Adrenal gland (tissue), 5 donors: ENCODE results near the gene ATP5PB.

Source experiments
- POLR2A ChIP-seq, 2 donors: fragments of 450-650 bp; IDR thresholded peaks; one replicate each; pipeline ENCODE4 v1.6.1; 2017; ENCODE audit warnings: antibody characterized with exemption in 2 of 2, mild to moderate bottlenecking in 2 of 2, moderate library complexity in 1 of 2
- TF ChIP-seq, protein P1 (sequence below), 6 experiments: fragments of 450-650 bp in 4 of 6; fragments of 200-600 bp in 2 of 6; sonication (generic) in 1 of 6; IDR thresholded peaks; 1 replicate in 5 of 6; 2 replicates in 1 of 6; pipeline versions ENCODE4 v1.5.1 to v1.8.0; 2016 to 2021; ENCODE audit warnings: antibody characterized with exemption in 6 of 6, mild to moderate bottlenecking in 2 of 6, moderate library complexity in 1 of 6
- donor health status: DM: no; HTN: no; CAD: no.

DNA sequence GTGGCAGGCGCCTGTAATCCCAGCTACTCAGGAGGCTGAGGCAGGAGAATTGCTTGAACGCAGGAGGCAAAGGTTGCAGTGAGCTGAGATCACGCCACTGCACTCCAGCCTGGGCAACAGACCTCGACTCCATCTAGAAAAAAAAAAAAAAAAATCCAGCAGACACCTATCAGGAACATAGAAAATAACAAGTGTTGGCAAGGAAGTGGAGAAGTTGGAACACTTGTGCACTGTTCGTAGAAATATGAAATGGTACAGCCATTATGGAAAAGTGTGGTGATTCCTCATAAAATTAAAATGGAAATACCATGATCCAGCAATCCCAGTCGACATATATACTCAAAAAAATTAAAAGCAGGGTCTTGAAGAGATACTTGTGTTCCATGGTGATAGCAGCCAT, 12.5 kb downstream of the ATP5PB start:
- TF ChIP-seq, protein P1, sequence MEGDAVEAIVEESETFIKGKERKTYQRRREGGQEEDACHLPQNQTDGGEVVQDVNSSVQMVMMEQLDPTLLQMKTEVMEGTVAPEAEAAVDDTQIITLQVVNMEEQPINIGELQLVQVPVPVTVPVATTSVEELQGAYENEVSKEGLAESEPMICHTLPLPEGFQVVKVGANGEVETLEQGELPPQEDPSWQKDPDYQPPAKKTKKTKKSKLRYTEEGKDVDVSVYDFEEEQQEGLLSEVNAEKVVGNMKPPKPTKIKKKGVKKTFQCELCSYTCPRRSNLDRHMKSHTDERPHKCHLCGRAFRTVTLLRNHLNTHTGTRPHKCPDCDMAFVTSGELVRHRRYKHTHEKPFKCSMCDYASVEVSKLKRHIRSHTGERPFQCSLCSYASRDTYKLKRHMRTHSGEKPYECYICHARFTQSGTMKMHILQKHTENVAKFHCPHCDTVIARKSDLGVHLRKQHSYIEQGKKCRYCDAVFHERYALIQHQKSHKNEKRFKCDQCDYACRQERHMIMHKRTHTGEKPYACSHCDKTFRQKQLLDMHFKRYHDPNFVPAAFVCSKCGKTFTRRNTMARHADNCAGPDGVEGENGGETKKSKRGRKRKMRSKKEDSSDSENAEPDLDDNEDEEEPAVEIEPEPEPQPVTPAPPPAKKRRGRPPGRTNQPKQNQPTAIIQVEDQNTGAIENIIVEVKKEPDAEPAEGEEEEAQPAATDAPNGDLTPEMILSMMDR (IDR thresholded peaks at IDR 0.05) = no peak
- TF ChIP-seq POLR2A (IDR thresholded peaks at IDR 0.05) = no peak
